Measurements from ENCODE around the gene LAMA2.

LAMA2 gene, protein sequence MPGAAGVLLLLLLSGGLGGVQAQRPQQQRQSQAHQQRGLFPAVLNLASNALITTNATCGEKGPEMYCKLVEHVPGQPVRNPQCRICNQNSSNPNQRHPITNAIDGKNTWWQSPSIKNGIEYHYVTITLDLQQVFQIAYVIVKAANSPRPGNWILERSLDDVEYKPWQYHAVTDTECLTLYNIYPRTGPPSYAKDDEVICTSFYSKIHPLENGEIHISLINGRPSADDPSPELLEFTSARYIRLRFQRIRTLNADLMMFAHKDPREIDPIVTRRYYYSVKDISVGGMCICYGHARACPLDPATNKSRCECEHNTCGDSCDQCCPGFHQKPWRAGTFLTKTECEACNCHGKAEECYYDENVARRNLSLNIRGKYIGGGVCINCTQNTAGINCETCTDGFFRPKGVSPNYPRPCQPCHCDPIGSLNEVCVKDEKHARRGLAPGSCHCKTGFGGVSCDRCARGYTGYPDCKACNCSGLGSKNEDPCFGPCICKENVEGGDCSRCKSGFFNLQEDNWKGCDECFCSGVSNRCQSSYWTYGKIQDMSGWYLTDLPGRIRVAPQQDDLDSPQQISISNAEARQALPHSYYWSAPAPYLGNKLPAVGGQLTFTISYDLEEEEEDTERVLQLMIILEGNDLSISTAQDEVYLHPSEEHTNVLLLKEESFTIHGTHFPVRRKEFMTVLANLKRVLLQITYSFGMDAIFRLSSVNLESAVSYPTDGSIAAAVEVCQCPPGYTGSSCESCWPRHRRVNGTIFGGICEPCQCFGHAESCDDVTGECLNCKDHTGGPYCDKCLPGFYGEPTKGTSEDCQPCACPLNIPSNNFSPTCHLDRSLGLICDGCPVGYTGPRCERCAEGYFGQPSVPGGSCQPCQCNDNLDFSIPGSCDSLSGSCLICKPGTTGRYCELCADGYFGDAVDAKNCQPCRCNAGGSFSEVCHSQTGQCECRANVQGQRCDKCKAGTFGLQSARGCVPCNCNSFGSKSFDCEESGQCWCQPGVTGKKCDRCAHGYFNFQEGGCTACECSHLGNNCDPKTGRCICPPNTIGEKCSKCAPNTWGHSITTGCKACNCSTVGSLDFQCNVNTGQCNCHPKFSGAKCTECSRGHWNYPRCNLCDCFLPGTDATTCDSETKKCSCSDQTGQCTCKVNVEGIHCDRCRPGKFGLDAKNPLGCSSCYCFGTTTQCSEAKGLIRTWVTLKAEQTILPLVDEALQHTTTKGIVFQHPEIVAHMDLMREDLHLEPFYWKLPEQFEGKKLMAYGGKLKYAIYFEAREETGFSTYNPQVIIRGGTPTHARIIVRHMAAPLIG (N-terminal part only)

DNA sequence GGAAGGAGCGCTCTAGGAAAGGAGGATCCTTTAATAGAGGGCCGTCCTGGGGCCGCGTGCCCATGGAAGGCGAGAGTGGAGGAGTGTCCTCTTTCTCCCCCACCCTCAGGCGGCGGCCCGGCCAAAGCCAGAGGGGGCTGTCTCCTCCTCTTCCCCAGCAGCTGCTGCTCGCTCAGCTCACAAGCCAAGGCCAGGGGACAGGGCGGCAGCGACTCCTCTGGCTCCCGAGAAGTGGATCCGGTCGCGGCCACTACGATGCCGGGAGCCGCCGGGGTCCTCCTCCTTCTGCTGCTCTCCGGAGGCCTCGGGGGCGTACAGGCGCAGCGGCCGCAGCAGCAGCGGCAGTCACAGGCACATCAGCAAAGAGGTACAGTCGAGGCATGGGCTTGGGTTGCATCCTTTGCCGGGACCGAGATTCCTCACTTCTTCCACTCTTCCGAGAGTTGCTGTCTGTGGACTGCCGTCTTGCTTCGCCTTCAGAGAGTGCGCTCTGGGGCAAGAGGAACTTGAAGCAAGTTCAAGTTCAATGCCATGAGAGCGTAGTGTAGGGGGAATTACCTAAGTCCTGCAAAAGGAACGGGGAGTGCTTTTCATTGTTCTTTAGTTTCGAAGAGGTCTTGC lies at the start of gene LAMA2:
LAMA2 (plus strand) TSS at position 148 of the 621 bp plus-strand sequence; CDS start at position 256, 108 bp downstream.
- DNase-seq = no peak

DNA sequence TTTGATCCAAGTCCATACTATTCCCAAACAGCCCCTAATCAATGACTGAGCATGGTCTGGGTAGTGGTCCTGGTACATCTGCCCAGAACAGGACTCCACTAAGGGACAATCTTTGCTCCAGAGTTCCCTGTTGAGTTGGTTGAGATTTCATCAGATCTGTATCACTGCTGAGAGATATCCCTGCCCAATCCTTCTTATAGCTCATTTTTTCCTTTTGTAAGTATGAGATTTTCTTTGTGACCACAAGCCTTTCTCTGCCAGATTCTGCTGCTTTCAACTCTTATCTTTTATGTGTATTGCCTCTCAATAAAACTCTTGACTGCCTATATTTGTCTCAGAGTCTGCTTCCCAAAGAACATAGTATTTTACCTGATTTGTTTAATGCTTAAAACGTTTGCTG lies 46.2 kb upstream of the LAMA2 start:
- no peak for DNase-seq

DNA sequence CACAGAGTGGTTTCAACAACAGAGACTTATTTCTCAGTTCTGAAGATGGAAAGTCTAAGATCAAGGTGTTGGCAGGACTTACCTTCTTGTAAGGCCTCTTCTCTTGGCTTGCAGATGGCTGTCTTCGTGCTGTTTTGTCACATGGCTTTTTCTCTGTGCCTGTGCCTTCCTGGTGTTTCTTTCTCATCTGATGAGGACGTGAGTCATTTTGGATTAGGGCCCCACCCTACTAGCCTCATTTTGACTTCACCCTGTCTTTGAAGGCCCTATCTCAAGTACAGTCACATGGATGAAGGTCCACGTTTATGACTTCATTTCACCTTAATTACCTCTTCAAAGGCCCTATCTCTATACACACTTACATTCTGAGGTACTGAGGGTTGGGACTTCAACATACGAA lies 41.4 kb upstream of the LAMA2 start:
- no peak for DNase-seq

DNA sequence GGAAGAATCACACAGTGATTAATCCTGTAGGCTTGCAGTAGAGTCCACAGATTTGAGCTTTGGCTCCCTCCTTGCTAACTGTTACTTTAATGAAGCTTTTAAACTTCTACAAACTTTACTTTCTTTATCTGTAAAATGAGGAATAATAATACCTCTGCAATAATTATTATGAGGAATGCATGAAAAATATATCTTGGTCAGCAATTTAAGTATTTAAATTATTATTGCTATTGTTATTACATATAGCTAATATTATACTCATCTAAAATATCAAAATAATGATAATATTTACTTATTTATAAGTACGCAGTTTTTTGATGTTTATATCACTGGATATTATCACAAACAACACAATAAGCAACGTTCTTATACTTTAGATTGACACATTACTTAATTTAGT lies 38.3 kb upstream of the LAMA2 start:
- DNase-seq = no peak

DNA sequence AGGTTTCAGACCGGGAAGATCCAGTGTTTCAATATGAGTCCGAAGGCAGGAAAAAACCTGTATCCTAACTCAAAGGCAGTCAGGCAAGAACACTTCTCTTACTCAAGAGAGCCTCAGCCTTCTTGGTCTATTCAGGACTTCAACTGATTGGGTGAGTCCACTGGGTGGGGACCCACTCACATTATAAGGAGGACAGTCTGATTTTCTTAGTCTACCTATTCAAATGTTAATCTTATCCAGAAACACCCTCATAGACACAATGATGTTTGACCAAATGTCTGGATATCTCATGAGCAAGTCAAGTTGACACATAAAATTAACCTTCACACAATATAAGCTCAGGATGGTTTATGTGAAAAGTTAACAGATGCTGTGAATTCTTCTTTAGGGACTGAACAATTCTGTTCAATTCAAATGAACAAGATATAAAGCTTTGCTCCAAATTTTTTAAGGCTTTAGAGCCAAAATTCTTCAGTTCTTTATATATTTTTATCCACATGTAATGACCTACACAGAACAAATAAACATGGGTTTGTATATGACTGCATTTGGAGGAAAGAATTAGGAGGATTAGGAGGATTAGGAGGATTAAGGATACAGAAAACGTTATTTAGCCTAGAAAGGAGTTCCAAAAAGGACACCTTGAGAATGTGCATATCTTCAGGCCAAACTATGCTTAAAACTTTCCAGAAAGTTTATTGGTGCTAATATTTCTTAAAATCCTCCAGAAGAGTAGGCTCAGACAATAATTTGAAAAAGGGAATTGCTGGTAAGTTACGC lies 35.3 kb upstream of the LAMA2 start:
- DNase-seq = no peak

DNA sequence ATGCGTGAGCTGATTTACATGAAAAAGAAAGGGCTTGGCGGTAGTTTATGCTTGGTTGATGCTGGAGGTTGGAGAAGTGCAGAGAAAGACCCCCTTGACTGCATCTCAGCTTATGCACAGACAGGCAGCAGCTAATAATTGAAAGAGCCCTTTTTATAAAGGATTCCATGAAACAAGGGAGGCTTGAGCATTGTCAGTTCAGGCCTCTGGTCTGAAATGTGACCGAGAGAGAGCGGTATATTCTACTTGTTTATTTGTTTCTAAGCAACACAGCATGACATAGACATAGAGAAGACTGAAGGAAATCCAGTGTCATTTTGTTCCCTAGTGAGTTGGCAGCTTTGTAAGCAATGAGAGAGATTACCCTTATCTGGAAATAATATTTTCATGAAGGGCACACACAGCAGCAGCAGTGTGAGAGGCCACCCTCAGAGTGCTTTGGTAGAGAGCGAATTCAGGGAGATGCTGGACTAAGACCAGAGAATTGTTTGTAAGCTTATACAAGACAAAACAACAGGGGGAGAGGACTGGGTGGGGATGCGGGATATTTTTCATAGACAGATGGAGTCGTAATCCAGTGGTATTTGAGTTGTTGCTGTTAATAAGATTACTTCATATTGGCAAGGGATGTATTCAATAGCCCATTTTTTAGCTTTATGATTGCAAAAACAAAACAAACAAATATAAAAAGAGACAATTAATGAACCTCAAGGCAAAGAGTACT lies 34.6 kb upstream of the LAMA2 start:
- no peak for DNase-seq

DNA sequence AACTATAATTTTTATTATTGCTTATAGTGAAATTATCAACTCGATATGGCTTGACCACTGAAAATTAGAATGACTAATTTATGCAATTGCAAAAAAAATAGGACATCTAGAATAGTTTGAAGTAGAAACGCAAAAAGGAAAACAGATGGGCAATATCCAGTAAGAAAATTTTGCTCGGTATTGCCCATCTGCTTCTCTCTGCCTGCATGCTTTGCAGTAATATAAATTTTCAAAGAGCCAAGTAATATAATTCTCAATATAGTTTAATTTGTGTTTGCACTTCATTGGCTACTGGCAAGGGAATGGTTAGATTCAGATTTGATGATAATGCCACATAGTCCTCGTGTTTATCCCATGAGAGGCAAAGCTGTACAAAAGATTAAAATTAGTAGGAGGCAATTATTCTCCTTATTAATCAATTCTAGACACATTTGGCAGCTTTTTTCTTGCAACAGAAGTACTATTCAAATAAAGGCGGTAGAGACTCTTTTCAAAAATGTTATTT lies 27.3 kb upstream of the LAMA2 start:
- DNase-seq = no peak

DNA sequence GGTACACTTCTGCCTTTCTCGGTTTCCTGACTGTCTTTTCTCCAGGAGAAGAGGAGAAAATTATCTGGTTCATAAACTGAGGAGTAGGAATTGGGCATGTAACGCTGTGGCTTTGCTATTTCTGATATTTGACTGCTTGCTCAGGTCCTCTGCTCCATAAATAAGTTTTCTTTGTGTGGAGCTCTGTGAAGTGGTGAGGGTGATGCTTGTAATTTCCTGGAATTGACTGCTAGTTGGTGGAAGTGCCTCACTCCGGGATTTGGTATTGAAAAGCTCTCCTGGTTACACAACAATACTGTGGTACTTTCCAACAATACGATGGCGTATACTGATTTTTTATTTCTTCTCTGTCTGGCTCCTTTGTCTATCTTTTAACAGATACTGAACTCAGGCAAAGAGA lies 25.1 kb upstream of the LAMA2 start:
- no peak for DNase-seq

DNA sequence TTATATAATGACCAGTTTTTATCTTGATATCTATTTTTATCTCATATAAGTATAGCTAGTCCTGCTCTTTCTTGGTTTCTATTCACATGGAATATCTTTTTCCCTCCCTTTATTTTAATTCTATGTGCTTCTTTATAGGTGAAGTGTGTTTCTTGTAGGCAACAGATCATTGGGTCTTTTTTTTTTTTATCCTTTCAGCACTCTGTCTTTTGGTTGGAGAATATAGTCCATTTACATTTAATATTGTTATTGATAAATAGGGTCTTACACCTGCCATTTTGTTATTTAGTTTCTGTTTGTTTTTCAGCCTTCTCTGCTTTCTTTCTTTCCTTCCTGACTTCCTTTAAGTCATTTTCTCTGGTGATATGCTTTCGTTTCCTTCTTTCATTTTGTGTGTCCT lies 22.2 kb upstream of the LAMA2 start:
- no peak for DNase-seq

DNA sequence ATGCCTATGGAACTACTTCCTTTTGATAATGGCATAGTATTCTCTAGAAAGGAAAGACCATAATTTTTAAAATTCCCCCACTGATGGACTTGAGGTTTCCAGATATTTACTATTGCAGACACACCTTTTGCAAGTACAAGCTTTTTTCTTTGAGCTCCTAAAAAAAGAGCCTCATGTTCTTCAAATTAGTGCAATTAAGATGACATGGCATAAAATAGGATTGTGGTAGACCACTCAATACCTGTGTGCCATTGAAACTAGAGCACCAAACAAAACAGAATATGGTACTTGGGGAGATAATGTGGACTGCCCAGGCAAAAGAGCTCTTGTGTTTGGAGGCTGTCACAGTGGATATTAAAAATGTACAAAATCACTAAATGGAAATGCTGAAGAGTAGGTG lies 19.0 kb upstream of the LAMA2 start:
- no peak for DNase-seq

DNA sequence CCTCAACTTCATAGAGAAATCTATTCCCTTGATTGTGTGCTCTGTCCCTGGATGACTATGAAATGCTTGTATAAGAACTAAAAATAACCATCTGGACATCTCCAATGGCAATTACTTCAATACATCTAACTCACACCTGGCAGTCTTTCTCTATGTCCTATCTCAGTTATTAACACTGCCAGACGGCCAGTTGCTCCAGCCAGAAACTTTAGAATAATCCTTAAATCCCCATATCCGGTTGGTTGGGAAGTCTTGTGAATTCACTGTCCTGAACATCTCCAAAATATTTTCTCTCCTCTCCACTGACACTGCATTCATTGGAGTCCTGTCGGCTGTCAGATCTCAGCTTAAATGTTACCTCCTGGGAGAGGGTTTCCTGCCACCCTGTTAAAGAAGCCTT lies 12.2 kb upstream of the LAMA2 start:
- DNase-seq = no peak

DNA sequence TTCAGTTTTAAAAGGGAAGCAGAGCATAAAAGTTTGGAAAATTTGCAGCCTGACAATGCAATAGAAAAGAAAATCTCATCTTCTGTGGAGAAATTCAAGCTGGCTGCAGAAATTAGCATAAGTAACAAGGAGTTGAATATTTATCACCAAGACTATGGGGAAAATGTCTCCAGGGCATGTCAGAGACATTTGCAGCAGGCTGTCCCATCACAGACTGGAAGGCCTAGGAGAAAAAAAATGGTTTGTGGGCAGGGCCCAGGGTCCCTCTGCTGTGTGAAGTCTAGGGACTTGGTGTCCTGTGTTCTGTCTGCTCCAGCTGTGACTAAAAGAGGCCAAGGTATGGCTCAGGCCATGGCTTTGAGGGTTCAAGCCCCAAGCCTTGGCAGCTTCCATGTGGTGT lies 8.1 kb upstream of the LAMA2 start:
- DNase-seq = no peak

DNA sequence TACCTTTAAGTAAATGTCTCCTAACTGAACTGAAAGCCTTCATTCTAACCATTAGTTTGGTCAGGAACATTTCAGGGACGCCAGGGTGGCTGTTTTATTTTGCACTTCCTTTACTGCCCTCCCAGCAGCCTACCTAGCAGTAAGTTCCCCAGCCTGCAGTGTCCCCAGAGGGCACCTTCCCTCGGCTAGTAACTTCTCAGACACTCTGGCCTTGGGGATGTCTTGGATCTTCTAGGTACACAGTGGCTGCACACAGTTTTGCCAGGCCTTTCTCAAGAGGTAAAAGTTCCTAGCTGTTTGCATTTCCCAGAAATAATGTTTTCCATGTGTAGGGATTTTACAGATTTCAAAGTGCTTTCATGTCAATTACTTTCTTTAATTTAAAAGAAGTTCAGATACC lies 378 bp upstream of the LAMA2 start:
- DNase-seq = no peak

DNA sequence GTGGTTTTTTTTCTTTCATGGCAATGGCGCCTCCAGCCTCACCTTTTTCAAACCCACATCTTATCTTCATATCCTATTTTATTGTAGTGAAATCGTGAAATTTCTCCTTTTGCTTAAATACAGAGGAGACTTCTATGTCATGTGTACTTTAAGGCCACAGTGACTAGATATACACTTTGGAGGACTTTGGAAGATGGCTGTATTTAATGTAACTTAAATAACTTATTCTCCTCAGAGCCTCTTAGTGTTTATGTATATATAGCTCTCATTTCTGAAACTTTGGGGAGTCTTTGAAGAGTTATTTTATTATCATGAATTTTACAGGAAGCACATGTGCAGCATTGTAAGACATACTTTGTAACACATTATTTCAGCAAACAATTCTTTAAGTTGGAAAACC lies 968 bp downstream of the LAMA2 start:
- no peak for DNase-seq

DNA sequence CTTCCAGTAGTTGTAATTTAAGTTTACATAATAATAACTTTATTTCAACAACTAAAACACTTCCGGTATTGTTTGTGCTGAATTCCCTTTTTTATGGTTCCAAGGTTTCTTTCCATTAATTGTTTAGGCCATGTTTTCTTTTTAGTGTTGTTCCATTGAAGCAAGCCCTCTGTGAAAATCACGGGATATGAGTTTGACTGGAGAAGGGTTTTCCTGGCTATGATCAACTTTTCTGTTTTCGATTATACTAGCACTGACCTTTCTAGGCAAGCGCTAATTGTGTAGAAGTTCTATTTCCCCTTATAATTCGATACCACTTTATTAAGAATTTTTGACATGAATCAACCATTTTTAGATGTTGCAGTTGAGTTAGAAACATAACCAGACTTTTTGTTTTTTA lies 2.4 kb downstream of the LAMA2 start:
- DNase-seq = no peak

DNA sequence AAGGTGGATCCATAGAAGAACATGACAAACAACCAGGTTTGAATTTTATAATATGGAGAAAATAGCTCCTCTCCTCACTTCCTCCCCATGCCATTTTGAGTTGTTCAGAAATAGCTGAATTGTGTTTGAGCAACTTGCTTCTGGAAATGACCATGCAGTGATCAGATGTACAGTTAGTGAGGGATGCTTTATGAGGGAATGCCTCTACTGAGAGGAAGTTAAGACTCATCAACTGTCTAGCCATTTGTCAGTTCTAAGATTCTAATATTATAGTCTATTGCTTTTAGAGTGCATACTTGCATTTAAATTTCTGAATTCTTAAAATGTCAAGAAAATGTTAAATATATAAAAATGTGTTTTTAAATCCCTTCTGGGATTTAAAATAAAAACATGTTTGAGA lies 3.8 kb downstream of the LAMA2 start:
- no peak for DNase-seq

DNA sequence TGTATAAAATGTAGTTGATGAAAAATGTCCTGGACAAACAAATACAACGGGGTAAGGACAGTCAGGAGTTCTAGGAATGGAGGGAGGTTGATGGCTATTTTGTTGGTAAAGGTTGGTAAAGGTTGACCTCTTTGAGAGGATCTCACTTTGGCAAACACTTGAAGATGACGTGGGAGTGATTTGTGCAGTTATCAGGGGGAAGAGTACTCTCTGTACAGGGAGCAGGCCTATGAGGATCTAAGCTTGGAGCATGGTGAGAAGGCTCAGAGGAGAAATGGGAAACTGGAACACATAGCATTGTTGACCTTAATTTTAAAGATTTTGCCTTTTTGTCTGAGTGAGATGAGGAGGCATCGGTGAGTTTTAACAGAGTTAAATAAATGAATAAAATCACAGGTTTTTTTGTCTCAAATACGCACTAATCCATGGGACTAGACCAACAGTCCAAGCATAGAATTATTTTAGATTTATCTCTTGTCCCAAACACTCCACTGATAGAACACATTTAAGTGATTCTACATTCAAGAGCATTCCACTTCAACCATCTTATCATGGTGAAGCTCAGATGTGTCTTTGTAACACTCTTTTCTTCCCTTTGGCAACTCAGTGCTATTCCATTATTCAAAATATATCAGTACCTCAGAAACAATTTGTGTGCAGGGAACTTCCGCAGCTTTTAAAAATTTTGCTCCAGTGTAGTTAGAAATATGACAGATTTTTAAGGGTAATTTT lies 5.7 kb downstream of the LAMA2 start:
- no peak for DNase-seq

DNA sequence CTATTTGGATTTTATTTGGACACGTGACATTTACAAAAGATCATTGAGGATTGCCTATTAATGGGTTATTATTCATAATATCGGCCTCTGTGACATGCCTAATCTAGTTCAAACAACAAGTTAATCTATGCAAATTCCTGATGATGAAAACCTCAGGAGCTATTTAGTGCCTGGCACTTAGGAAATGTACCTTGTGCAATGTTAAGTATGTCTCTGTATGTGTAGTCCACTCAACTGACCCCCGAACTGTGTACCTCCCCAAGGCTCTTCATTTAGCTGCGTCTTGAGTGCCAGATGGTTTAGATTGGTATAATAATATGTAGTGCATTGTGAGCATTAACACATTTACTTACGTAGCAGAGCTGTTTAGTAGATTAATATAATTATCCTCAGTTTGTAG lies 6.9 kb downstream of the LAMA2 start:
- DNase-seq = no peak

DNA sequence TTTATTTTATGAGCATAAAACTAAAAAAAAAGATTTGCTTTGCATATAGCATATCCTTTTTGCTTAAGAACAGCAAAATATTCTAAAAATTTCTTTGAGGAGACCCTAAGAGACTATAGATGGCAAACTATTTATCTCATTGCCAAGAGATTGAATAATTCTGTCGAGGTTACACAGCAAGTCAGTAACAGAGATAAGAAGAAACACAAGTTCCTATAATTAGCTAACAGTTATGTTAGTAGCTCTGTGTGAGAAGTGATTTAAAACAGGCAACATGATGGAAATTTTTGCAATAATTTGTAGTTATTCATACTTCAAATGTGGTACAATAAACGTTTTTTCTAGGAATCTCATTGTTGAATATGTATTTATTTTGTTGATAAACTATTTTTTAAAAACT lies 9.1 kb downstream of the LAMA2 start:
- no peak for DNase-seq

DNA sequence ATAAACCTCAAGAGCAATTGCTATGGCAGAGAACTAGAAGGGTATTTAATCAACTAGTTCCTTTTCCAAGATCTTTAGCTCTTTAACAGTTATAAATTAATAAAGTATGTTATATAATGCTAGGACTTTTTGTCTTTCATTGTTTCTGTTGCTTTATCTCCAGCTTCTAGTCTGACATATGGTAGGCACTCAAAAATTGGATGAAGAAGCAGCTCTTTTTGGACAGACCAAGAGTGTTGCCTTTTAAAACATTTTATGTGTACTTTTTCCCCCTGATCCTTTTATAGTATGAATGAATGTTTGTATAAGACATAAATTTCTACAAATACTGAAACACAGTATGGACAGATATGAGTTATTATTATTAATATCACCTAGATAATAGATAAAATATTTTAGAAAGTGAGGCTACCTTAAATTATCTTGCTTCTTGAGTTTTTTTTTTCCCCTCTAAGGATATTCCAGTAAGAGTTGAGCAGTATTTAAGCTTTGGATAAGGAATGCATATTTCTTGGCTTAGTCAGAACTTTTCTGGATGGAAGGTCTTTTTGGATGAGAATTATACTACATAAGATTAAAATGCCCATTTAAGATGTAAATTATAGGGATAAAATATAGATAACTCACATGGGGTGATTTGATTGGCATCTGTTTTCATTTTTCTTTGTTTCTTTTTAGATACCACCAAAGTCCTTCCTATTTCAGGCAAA lies 16.6 kb downstream of the LAMA2 start:
- DNase-seq = no peak
